Measurements from ENCODE around the gene FNTB. TPM values are rescaled to one million over a fixed set of nuclear protein-coding genes. Genes with fewer than 3 reads are reported as not detected.

FNTB gene
- total and polyA plus RNA-seq, 12 donors, result 12.2 to 27.2 (median 22.3) TPM

DNA sequence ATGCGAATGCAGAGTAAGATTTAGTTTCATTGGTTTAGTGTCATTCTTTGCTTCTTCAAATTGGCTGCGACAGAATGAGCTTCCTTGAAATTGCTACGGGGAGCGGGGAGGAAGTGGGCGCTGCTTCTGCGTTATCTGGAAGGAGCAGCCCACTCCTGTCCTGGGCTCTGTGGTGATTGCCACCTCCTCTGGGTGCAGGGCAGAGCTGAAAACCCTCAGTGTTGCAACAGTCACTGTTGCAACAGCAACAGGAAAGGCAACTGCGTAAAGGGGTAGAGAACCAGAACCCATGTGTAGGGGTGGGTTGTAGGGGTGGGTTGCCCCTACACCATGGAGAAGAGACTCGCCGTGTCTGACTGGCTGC is 57.9 kb downstream of the FNTB start:
- Histone ChIP-seq H3K9me3 (replicated peaks in 1 of 3) (no peaks in the 10 kb centered on the region), H3K27ac (peak overlapping the region in 1 of 5 donors; percentile 33), H3K4me1 (replicated peaks in 1 of 2) (peaks cover 0 to 7% of the 10 kb centered on the region in 2 donors), H3K27me3 (no peaks in the 10 kb centered on the region), H3K4me3 (no peak overlapping the region), H3K36me3 (replicated peaks in 1 of 2) (peaks cover 0 to 25% of the 10 kb centered on the region in 2 donors)
- TF ChIP-seq, protein P1, sequence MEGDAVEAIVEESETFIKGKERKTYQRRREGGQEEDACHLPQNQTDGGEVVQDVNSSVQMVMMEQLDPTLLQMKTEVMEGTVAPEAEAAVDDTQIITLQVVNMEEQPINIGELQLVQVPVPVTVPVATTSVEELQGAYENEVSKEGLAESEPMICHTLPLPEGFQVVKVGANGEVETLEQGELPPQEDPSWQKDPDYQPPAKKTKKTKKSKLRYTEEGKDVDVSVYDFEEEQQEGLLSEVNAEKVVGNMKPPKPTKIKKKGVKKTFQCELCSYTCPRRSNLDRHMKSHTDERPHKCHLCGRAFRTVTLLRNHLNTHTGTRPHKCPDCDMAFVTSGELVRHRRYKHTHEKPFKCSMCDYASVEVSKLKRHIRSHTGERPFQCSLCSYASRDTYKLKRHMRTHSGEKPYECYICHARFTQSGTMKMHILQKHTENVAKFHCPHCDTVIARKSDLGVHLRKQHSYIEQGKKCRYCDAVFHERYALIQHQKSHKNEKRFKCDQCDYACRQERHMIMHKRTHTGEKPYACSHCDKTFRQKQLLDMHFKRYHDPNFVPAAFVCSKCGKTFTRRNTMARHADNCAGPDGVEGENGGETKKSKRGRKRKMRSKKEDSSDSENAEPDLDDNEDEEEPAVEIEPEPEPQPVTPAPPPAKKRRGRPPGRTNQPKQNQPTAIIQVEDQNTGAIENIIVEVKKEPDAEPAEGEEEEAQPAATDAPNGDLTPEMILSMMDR (IDR thresholded peaks at IDR 0.05), result no peak
- TF ChIP-seq POLR2A (IDR thresholded peaks at IDR 0.05), result no peak
- intact Hi-C loops (cut with DNase I), result no loop called here
- WGBS, 4 donors, result 80 to 91% (median 85%) methylated on average over 5 to 9 of the region's 9 CpGs
- DNase-seq, result peak in 5 of 7 donors; percentile 22 to 43 (median 35)

DNA sequence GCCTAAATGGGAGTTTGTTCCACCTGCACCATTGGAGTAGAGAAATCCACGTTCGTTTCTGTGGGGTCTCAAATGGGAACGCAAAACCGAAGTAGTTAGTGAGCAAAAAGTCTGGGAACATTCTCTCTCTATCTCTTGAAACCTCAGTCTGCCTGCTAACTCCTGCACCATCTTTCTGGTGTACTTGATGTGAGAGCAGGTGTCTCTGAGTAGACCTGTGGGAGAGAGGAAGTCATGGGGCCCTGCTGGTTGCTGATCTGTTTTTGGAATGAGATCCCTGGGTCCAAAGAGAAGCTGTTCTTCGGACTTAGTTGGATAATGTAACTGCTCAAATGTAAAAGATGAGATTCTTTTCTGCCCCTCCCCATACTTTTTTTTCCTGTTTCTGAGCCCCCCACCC is 58.3 kb downstream of the FNTB start:
- Histone ChIP-seq H3K36me3 (replicated peaks in 1 of 2) (peaks cover 0 to 25% of the 10 kb centered on the region in 2 donors), H3K4me3 (no peak overlapping the region), H3K9me3 (replicated peaks in 1 of 3) (no peaks in the 10 kb centered on the region), H3K27ac (peak overlapping the region in 1 of 5 donors; percentile 33), H3K27me3 (no peaks in the 10 kb centered on the region), H3K4me1 (replicated peaks in 1 of 2) (peaks cover 0 to 7% of the 10 kb centered on the region in 2 donors)
- intact Hi-C loops (cut with DNase I), result no loop called here
- WGBS, 4 donors, result 81 to 93% (median 92%) methylated on average over 5 of the region's 5 CpGs
- TF ChIP-seq, protein P1 (IDR thresholded peaks at IDR 0.05), result no peak
- no peak for TF ChIP-seq POLR2A (IDR thresholded peaks at IDR 0.05)
- DNase-seq, result no peak

DNA sequence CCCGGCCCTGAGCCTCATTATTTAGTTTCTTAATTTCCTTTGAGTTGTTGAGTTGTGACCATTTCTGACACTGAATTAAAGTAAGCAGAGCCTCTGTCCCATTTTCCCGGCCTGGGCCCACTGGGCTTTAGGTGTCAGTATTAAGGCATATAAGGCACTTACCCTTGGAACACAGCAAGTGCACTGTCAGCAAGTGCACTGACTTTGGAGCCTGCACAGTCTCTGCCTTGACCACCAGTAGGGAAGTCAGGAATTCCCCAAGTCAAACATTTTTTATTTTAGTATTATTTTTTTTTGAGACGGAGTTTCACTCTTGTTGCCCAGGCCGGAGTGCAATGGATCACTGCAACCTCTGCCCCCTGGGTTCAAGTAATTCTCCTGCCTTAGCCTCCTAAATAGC is 59.0 kb downstream of the FNTB start:
- no peak for TF ChIP-seq POLR2A (IDR thresholded peaks at IDR 0.05)
- TF ChIP-seq, protein P1 (IDR thresholded peaks at IDR 0.05), result no peak
- intact Hi-C loops (cut with DNase I), result no loop called here
- peak in 1 of 7 donors; percentile 12 for DNase-seq
- peaks cover 0 to 25% of the 10 kb centered on the region in 2 donors for H3K36me3 ChIP-seq (replicated peaks in 1 of 2)
- no peaks in the 10 kb centered on the region for H3K9me3 ChIP-seq (replicated peaks in 1 of 3)
- no peak overlapping the region for H3K4me3 ChIP-seq
- 88 to 92% (median 90%) methylated on average over 4 of the region's 4 CpGs for WGBS, 4 donors
- H3K4me1 ChIP-seq (replicated peaks in 1 of 2), result peaks cover 0 to 7% of the 10 kb centered on the region in 2 donors
- no peaks in the 10 kb centered on the region for H3K27me3 ChIP-seq
- H3K27ac ChIP-seq, result no peak overlapping the region

DNA sequence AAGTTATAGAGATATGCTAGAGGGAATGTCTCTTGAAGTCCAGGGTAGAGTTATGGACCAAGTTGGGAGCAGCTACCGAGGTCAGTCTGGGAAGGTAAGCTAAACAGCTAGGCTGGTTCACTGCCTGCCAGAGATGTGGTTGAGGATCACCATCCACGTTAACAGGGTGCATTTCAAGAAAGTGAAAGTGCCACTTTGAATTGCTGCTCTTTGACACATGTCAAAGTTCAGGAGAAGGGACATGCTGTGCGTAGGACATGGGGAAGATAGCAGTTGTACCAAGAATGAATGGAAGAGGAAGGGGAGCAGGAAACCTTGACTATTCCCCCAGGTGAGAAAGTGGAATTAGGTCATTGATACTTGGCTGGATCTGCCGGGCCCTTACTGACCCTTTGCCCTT is 66.1 kb downstream of the FNTB start:
- WGBS, 4 donors, result 68 to 82% (median 77%) methylated on average over 4 of the region's 4 CpGs
- Histone ChIP-seq H3K36me3 (replicated peaks in 1 of 2) (peaks cover 0 to 16% of the 10 kb centered on the region in 2 donors), H3K27ac (no peak overlapping the region), H3K4me3 (no peak overlapping the region), H3K27me3 (no peaks in the 10 kb centered on the region), H3K9me3 (replicated peaks in 1 of 3) (no peaks in the 10 kb centered on the region), H3K4me1 (replicated peaks in 1 of 2) (peaks cover 0 to 3% of the 10 kb centered on the region in 2 donors)
- no peak for DNase-seq
- TF ChIP-seq, protein P1 (IDR thresholded peaks at IDR 0.05), result no peak
- TF ChIP-seq POLR2A (IDR thresholded peaks at IDR 0.05), result no peak
- intact Hi-C loops (cut with DNase I), result no loop called here
